MG63 (cell line): ENCODE measurements around the gene DHRS3. TPM values are rescaled to one million over a fixed set of nuclear protein-coding genes. Genes with fewer than 3 reads are reported as not detected.
"Not testable (repeated sequence)": the region's sequence is repeated elsewhere in the genome, so short reads cannot be mapped to it uniquely, and the experiment has no call there.

Experiments
- DNase-seq: peaks from one replicate; pipeline ENCODE4 v3.0.0-alpha.2; 2020
- H3K27me3 ChIP-seq: fragments of 250-450 bp; sonication (Bioruptor Pico); 2 replicates; pipeline ENCODE4 v1.5.1; 2020; ENCODE audit warnings: mild to moderate bottlenecking, moderate library complexity
- H3K36me3 ChIP-seq: fragments of 250-450 bp; sonication (Bioruptor Pico); 2 replicates; pipeline ENCODE4 v1.5.1; 2020; ENCODE audit warnings: mild to moderate bottlenecking, moderate library complexity
- H3K4me3 ChIP-seq: fragments of 250-450 bp; sonication (Bioruptor Pico); 2 replicates; pipeline ENCODE4 v1.5.1; 2020; ENCODE audit warnings: mild to moderate bottlenecking, moderate library complexity
- H3K9me3 ChIP-seq: fragments of 250-450 bp; sonication (Bioruptor Pico); 2 replicates; pipeline ENCODE4 v1.5.1; 2020; ENCODE audit warnings: mild to moderate bottlenecking, moderate library complexity
- total RNA-seq: library from RNA; depleted of rRNA; stranded (reverse); fragments of >200 nt; shearing (Covaris generic); gene quantifications from 2 replicates; pipeline ENCODE4 v1.2.3, GENCODE V29; 2014; ENCODE audit warnings: low replicate concordance

Gene DHRS3
- total RNA-seq, 1 experiment from 2014 or later: 317 TPM

DNA sequence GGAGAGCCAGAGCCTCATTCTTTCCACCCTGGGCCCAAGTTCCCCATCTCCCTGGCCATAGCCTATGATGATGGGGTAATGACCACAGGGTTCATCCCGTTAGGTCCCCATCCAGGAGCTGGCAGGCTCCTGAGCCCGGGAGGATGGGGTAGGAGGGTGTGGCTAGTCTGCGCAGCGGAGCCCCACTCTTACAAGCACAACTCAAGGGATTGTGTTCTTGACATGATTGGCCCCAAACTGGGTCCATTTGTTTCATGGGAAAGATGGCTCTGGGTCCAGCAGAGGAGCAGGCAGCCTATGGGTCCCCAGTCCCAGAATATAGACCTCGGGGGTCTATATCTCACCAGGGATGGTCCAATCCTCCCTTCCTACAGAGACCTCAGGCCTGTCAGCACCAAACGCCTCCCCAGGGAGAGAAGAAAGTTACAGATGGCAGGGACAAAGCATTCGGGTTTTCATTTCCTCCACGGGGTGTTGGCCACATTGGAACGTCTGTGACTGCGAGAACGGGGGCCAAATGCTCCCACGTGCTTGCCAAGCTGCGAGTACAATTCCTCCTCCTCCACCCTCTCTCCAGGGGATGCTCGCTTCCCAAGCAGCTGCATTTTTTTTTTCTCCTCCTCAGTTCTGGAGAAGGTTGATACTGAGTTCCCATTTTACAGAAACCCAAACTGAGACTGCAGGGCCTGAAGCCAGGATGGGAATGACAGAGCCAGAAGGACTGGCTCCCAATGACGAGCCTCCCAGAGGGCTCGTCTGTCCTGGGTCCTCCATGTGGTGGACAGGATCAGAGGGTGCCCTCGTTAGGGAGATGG lies 71.0 kb downstream of the DHRS3 start:
- H3K36me3 ChIP-seq: no peaks in the 10 kb centered on the region
- no peak overlapping the region for H3K4me3 ChIP-seq
- no peak for DNase-seq
- H3K27me3 ChIP-seq: no peaks in the 10 kb centered on the region
- H3K9me3 ChIP-seq: no peaks in the 10 kb centered on the region

DNA sequence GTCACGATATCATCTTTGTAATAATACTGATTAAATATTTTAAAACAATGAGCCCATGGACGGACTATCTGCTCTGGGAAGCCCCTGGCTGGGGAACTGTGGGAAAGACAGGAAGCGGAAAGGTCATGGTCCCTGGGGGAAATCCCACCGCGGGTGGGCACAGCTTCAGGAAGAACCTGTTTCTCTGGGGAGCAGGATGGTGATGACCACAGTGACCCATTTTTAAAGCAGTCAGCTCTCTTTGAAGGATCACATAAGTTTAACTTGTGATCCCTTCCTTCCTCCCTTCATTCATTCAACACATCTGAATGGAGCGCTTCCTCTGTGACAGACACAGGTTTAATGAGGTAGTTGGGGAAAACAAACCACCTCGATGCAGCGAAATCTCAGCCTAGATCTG lies 73.0 kb downstream of the DHRS3 start:
- no peaks in the 10 kb centered on the region for H3K9me3 ChIP-seq
- DNase-seq: no peak
- H3K4me3 ChIP-seq: no peak overlapping the region
- no peaks in the 10 kb centered on the region for H3K36me3 ChIP-seq
- H3K27me3 ChIP-seq: no peaks in the 10 kb centered on the region

GRCh38 chr1:12544357-12544756 lies 73.7 kb downstream of the DHRS3 start:
- no peak for DNase-seq
- Histone ChIP-seq H3K27me3 (no peaks in the 10 kb centered on the region), H3K4me3 (no peak overlapping the region), H3K9me3 (no peaks in the 10 kb centered on the region), H3K36me3 (no peaks in the 10 kb centered on the region)

DNA sequence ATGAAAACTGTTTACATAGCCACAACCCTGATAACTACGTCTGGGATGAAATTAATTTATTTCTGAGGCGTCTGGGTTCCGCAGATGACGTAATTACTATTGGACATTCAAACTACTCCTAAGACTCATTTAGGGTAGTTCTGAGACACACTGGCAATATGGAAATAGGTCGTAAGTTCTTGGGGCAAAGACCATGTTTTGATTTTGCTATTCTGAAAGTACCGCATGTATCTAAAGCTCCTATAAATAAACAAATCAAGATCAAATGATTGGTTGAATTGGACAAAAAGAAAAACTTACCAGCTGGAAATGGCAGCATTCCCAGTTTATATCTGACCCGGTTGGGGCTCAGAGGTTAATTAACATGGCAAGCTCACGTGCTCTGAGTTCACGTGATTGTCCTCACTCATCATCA lies 74.3 kb downstream of the DHRS3 start:
- Histone ChIP-seq H3K9me3 (no peaks in the 10 kb centered on the region), H3K4me3 (no peak overlapping the region), H3K36me3 (no peaks in the 10 kb centered on the region), H3K27me3 (no peaks in the 10 kb centered on the region)
- DNase-seq: no peak

DNA sequence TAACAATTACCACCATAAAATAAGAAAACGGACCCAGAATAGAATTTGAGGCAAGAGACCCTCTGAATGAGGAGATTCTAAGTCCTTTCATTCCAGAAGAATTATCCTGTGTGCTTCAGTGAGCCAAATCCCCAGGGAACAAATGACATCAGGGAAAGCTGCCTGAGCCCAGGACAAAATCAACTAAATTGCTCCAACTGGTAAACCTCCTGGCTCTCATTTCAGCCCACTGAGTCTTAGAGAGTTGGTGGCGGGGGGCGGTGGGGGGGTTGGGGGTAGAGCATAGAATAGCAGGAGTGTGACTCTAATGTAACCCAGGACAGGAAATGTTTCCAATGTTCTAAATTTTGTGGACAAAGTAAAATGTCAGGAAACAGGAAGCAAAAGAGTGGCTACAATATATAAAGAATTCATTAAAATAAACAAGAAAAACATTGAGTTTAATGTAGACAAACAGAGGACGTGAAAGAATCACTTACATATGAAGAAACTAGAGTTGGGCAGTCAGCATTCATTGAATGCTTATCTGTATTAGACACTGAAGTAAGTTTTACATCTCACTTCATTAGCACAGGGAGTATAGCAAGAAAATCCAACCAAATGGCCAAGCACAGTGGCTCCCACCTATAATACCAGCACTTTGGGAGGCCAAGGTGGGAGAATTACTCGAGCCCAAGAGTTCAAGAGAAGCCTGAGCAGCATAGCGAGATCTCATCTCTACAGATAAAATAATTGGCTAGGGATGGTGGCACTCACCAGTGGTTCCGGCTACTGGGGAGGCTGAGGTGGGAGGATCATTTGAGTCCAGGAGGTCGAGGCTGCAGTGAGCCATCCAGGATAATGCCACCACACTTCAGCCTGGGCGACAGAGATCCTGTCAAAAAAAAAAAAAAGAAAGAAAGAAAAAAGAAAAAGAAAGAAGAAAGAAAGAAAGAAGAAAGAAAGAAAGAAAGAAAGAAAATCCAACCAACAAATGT lies 75.1 kb downstream of the DHRS3 start:
- Histone ChIP-seq H3K27me3 (no peaks in the 10 kb centered on the region), H3K36me3 (no peaks in the 10 kb centered on the region), H3K4me3 (no peak overlapping the region), H3K9me3 (no peaks in the 10 kb centered on the region)
- DNase-seq: no peak

DNA sequence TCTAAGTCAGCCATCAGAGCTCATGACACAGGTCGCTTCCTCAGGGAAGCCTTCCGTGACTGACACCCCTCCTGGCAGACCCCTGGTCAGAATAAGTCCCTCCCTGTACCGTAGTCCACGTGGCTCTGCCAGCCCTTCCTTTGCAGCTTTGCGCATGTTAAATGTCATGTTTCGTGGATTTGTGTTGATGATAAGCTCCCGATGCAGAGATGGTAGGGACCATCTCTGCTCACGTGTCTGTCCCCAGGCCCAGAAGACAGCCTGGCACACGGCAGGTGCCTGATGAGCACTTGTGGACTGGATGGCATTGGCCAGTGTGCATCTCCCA lies 75.9 kb downstream of the DHRS3 start:
- H3K4me3 ChIP-seq: no peak overlapping the region
- no peaks in the 10 kb centered on the region for H3K27me3 ChIP-seq
- no peak for DNase-seq
- H3K9me3 ChIP-seq: no peaks in the 10 kb centered on the region
- H3K36me3 ChIP-seq: no peaks in the 10 kb centered on the region

- H3K4me3 ChIP-seq: no peak overlapping the region
- H3K27me3 ChIP-seq: no peaks in the 10 kb centered on the region
- no peak for DNase-seq
- no peaks in the 10 kb centered on the region for H3K36me3 ChIP-seq
- no peaks in the 10 kb centered on the region; the same call in 1 of the 2 replicates for H3K9me3 ChIP-seq
Observed at GRCh38 chr1:12541274-12542137, 76.5 kb downstream of the DHRS3 start.

DNA sequence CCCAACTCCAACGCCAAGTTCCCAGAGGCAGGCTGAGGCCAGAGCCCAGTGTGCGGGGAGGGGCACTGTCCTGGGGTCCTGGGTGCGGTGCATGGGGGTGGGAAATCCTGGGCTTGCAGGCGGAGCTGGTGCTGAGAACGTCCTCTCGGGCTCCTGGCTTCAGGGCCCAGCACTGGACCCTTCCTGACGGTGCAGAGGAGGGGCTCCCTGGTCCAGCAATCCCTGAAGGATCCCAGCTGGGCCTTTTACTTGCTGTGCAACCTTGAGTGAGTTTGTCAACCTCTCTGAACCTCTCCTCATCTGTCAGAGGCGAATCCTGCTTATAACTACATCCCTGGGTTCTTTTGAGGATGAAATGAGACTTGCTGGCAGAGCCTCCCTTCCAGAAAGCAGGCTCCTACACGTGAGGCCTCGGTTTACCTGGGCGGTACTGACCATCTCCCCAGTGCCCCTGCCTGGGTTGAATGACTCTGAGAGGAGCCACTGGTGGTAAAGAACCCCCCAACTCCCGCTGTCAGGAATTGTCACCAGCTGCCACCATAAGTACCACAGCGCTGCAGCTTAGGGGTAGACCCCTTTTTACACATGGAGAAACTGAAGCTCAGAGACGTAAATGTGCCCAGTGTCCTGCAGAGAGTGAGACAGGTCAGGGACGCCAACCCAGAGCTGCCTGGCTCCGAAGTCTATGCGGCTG lies 77.3 kb downstream of the DHRS3 start:
- Histone ChIP-seq H3K36me3 (no peaks in the 10 kb centered on the region), H3K4me3 (no peak overlapping the region), H3K27me3 (no peaks in the 10 kb centered on the region), H3K9me3 (peaks cover 7% of the 10 kb centered on the region; the same call in 1 of the 2 replicates)
- no peak for DNase-seq

DNA sequence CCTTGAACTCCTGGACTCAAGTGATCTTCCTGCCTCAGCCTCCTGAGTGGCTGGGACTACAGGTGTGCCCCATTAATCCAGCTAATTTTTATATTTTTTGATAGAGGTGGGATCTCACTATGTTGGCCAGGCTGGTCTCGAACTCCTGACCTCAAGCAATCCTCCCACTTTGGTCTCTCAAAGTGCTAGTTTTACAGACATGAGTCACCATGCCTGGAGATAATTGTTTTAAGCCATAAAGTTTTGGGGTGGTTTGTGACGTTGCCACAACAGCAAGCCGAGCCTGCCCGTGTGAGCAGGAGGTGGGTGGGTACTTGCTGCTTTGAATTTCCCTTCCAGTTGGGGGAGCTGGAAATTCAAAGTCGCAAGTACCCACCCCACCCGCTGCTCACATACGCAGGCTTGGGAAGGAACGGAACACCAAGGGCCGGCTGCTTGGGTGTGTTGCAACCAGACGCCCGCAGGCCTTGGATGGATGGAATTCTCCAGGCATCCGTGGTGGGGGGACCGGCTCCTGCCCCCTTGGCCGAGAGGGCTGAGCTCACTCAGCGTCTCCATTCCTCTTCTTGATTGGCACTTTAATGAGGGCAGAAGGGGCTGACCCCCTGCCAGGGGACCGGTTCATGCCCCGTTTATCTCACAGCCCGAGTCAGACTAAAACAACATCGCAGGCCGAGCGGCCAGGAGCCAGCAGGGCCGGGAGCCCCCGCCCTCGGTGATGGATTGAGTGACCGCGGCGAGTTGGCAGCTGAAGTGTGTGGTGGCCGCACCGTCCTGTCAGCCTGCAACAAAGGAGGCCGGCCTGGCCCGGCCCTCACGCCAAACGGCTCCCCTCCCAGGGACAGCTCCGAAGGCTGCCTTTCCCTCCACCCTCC lies 78.1 kb downstream of the DHRS3 start:
- peaks cover 7% of the 10 kb centered on the region; the same call in 1 of the 2 replicates for H3K9me3 ChIP-seq
- DNase-seq: no peak
- no peak overlapping the region for H3K4me3 ChIP-seq
- no peaks in the 10 kb centered on the region for H3K36me3 ChIP-seq
- no peaks in the 10 kb centered on the region for H3K27me3 ChIP-seq

- no peaks in the 10 kb centered on the region for H3K36me3 ChIP-seq
- H3K27me3 ChIP-seq: no peaks in the 10 kb centered on the region
- peaks cover 7% of the 10 kb centered on the region; the same call in 1 of the 2 replicates for H3K9me3 ChIP-seq
- no peak overlapping the region for H3K4me3 ChIP-seq
- no peak for DNase-seq
Observed at GRCh38 chr1:12539320-12539704, 78.7 kb downstream of the DHRS3 start.

DNA sequence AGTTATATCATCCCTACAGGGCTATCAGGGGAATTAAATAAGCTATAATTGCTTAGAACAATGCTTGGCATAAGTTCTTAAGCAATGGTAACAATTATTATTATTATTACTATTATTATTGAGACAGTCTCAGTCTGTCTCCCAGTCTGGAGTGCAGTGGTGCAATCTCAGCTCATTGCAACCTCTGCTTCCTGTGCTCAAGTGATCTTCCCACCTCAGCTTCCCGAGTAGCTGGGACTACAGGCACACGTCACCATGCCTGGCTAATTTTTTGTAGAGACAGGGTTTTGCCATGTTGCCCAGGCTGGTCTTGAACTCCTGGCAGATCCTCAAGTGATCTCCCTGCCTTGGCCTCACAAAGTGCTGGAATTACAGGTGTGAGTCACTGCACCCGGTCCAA lies 79.5 kb downstream of the DHRS3 start:
- H3K36me3 ChIP-seq, DNase-seq, H3K9me3 ChIP-seq, H3K27me3 ChIP-seq, H3K4me3 ChIP-seq: not testable (repeated sequence)

DNA sequence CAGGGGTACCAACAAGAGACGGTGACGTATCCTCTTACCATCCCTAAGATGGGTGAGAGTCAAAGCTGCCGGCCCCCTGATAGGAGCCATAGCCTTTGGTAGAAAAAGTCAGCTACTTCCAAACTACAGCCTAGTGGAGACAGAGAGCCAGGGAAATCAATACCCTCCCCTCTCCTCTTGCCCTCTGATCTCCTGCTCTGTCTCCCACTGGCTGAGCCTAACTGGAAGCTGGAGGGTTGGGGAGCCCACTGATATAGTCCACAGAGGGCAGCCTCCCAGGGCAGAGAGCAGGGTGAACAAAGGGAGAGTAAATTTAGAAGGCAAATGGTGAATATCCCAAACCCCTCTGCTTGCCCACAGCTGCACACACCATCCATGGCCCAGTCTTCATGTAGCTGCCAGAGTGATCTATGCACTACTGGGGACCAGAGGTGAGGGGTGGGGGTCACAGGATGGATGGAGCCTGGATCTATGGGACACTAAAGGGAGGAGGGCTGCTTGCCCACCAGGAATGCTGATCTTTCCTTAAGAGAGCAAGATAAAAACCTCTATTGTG lies 80.0 kb downstream of the DHRS3 start:
- H3K4me3 ChIP-seq: no peak overlapping the region
- no peaks in the 10 kb centered on the region for H3K27me3 ChIP-seq
- no peak for DNase-seq
- H3K9me3 ChIP-seq: peaks cover 7% of the 10 kb centered on the region; the same call in 1 of the 2 replicates
- H3K36me3 ChIP-seq: no peaks in the 10 kb centered on the region

DNA sequence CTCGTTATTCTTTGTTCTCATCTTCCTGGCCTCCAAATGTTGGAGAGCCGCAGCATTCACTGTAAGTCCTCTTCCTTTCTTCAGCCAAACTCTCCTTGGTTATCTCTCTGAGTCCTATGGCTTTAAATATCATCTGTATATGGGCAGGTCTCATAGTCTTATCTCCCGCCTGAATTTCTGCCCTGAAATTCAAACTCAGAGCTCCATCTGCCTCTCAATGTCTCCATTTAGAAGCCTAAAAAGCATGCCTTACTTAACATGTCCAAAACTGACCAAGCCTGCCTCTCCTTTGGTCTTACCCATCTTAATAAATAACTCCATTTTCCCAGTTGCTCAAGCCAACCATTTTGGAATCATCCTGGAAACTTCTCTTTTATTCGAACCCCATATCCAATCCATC lies 80.7 kb downstream of the DHRS3 start:
- no peak overlapping the region for H3K4me3 ChIP-seq
- peaks cover 7% of the 10 kb centered on the region; the same call in 1 of the 2 replicates for H3K9me3 ChIP-seq
- no peak for DNase-seq
- no peaks in the 10 kb centered on the region for H3K27me3 ChIP-seq
- no peaks in the 10 kb centered on the region for H3K36me3 ChIP-seq

GRCh38 chr1:12536023-12536639 lies 81.9 kb downstream of the DHRS3 start:
- DNase-seq: no peak
- peaks cover 7% of the 10 kb centered on the region; the same call in 1 of the 2 replicates for H3K9me3 ChIP-seq
- H3K4me3 ChIP-seq: no peak overlapping the region
- no peaks in the 10 kb centered on the region for H3K27me3 ChIP-seq
- no peaks in the 10 kb centered on the region for H3K36me3 ChIP-seq
